Endothelial cell (in vitro differentiated cells): ENCODE results near the gene MTF1. TPM values are rescaled to one million over a fixed set of nuclear protein-coding genes. Genes with fewer than 3 reads are reported as not detected.
"Not testable (repeated sequence)": the region's sequence is repeated elsewhere in the genome, so short reads cannot be mapped to it uniquely, and the experiment has no call there.

ENCODE experiments used
- DNase-seq: peaks from one replicate; pipeline ENCODE4 v3.0.0; 2021; ENCODE audit warnings: low spot score
- H3K27ac Mint-ChIP-seq: one replicate; pipeline ENCODE4 v1.8.0; 2021; ENCODE audit warnings: mixed read lengths, inconsistent platforms; ENCODE audit not compliant: unreplicated experiment
- H3K27me3 Mint-ChIP-seq: one replicate; pipeline ENCODE4 v1.8.0; 2021; ENCODE audit warnings: mild to moderate bottlenecking, moderate library complexity, mixed read lengths, inconsistent platforms; ENCODE audit not compliant: unreplicated experiment
- H3K36me3 Mint-ChIP-seq: one replicate; pipeline ENCODE4 v1.8.0; 2021; ENCODE audit warnings: mild to moderate bottlenecking, low read depth, mixed read lengths, inconsistent platforms; ENCODE audit not compliant: unreplicated experiment
- H3K4me1 Mint-ChIP-seq: one replicate; pipeline ENCODE4 v1.8.0; 2021; ENCODE audit warnings: mild to moderate bottlenecking, mixed read lengths, inconsistent platforms; ENCODE audit not compliant: unreplicated experiment
- H3K4me3 Mint-ChIP-seq: one replicate; pipeline ENCODE4 v1.8.0; 2021; ENCODE audit warnings: mild to moderate bottlenecking, mixed read lengths, inconsistent platforms; ENCODE audit not compliant: unreplicated experiment
- H3K9me3 Mint-ChIP-seq: one replicate; pipeline ENCODE4 v1.8.0; 2021; ENCODE audit warnings: mixed read lengths, inconsistent platforms; ENCODE audit not compliant: unreplicated experiment
- CTCF ChIP-seq: fragments of 200-600 bp; sonication (generic); IDR thresholded peaks from one replicate; pipeline ENCODE4 v1.5.0; 2021; ENCODE audit warnings: antibody characterized with exemption; ENCODE audit not compliant: unreplicated experiment
- total RNA-seq: library from RNA; stranded (reverse); fragmentation: NEBNext Ultra II Directional; extraction: Animal tissue kit (Norgen Biotek cat#: 25700); gene quantifications from one replicate; pipeline ENCODE4 v1.2.1, GENCODE V29; 2021; ENCODE audit not compliant: unreplicated experiment

MTF1 gene
- total RNA-seq, 1 donor from 2014 or later = 10.1 TPM

DNA sequence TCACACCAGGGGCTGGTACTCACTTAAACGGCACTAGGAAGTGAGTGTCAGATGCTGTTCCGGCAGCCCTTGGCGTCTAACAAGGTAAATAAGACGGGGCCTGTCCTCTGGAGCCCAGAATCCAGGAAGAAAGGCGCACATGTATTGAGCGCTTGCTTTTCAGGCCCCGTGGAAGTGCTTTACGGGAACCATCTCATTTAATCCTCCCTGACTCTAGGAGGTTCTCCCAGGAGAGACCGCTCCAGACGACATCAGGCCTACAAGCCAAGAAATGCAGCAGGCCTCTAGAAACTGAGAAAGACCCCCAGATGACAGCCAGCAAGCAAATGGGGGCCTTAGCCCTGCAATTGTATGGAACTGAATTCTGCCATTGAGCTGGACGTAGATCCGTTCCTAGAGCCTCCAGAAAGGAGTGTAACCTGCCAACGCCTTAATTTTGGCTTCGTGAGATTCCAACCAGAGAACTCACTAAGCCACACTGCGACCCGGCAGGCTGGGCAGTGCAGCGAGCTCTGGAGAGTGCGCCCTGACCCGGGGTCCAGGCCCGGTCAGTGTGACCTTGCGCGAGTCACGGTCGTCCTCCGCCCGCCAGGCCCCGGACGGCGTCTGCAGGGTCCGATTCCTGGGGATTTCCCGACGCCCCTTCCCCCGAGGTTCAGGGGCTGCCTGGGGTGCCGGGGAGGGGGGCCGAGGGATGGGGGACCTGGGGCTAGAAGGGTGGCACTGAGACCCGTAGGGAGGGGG is 66.3 kb downstream of the MTF1 start:
- Mint-ChIP-seq H3K27me3 (peaks cover 14% of the 10 kb centered on the region), H3K27ac (no peak overlapping the region), H3K36me3 (no peaks in the 10 kb centered on the region), H3K4me3 (peak overlapping the region; percentile 56), H3K4me1 (no peaks in the 10 kb centered on the region), H3K9me3 (no peaks in the 10 kb centered on the region)
- DNase-seq = no peak
- TF ChIP-seq CTCF = no peak

DNA sequence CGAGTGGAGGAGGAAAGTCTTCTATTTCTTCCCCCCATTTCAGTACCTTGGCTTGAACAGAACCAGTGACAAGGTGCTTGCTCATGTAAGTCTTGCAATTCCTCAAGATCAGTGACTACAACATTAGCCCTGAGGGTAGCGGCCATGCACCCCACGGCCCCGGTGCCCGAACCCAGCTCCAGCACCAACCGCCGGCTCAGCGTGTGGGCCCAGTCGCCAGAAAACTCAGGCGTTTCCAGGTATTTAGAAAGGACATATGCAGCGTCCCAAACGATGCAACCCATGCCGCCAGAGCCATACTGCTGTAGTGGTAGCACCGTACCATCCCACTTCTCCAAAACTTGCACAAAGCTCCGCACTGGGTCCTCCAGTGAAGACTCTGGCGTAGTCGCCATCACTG is 76.9 kb downstream of the MTF1 start:
- no peak for DNase-seq
- no peak overlapping the region for H3K27ac Mint-ChIP-seq
- no peaks in the 10 kb centered on the region for H3K9me3 Mint-ChIP-seq
- no peak overlapping the region for H3K4me3 Mint-ChIP-seq
- TF ChIP-seq CTCF = no peak
- H3K4me1 Mint-ChIP-seq = no peaks in the 10 kb centered on the region
- H3K36me3 Mint-ChIP-seq = no peaks in the 10 kb centered on the region
- peaks cover 5% of the 10 kb centered on the region for H3K27me3 Mint-ChIP-seq

DNA sequence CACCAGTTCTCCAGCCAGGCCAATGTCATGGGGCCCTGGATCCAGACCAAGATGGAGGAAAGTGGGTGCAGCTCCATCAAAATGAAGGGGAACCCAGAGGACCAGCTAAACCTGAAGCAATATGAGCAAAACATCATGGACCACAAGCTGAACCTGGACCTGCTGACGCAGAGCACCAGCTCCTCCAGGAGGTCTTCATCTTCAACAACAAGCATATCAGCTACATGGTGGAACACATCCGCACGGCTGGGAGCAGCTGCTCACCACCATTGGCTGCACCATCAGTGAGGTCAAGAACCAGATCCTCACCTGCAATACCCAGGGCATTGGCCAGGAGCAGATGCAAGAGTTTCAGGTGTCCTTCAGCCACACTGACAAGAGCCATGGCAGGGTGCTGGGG is 80.7 kb downstream of the MTF1 start:
- Mint-ChIP-seq H3K4me1 (no peaks in the 10 kb centered on the region), H3K27ac (no peak overlapping the region), H3K27me3 (peaks cover 2% of the 10 kb centered on the region), H3K9me3 (no peaks in the 10 kb centered on the region), H3K4me3 (no peak overlapping the region), H3K36me3 (no peaks in the 10 kb centered on the region)
- no peak for TF ChIP-seq CTCF
- DNase-seq = no peak

DNA sequence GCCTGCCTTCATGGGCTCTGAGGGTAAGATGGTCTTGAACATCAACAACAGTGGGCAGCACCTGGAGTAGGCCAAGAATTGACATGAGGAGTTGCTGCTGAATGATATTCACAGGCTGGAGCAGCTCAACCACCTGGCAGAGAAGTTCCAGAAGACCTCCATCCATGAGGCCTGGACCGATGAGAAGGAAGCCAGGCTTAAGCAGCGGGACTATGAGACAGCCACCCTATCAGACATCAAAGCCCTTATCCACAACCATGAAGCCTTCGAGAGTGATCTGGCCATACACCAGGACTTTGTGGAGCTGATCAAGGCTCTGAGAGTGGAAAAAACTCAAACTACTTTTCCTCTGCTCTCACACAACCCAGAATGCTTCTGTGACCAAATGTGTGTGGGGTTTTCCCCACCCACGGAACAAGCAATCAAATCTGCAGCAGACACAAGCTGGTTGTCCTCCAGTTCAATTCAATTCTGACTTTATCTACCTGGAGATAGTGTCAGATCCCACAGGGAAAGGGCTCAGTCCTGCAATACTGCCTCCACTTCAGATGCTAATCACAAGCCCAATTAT is 82.4 kb downstream of the MTF1 start:
- no peak for TF ChIP-seq CTCF
- Mint-ChIP-seq H3K36me3 (no peaks in the 10 kb centered on the region), H3K27me3 (peaks cover 3% of the 10 kb centered on the region)

GRCh38 chr1:37771440-37771839 is 88.0 kb downstream of the MTF1 start:
- not testable (repeated sequence) for H3K27ac Mint-ChIP-seq, H3K36me3 Mint-ChIP-seq, H3K9me3 Mint-ChIP-seq, DNase-seq, H3K4me3 Mint-ChIP-seq, H3K27me3 Mint-ChIP-seq, H3K4me1 Mint-ChIP-seq

More for the DNA sequence above, 82.4 kb downstream of the MTF1 start:
- Mint-ChIP-seq H3K27ac (no peak overlapping the region), H3K4me1 (no peaks in the 10 kb centered on the region), H3K9me3 (no peaks in the 10 kb centered on the region), H3K4me3 (no peak overlapping the region)
- no peak for DNase-seq
